ENCODE data around the gene PPFIBP1. TPM values are rescaled to one million over a fixed set of nuclear protein-coding genes. Genes with fewer than 3 reads are reported as not detected.
"Not testable (repeated sequence)": the region's sequence is repeated elsewhere in the genome, so short reads cannot be mapped to it uniquely, and the experiment has no call there.

Gene PPFIBP1
- total RNA-seq, 1 donor from 2014 or later = 133 TPM

- peak; percentile 39 for DNase-seq (ENCODE audit: low read depth, low spot score)
Observed at GRCh38 chr12:27703720-27704452, 179.9 kb downstream of the PPFIBP1 start.

- no peak for DNase-seq (ENCODE audit: low read depth, low spot score)
Observed at GRCh38 chr12:27705263-27705662, 181.3 kb downstream of the PPFIBP1 start.

- DNase-seq (ENCODE audit: low read depth, low spot score) = no peak
Observed at GRCh38 chr12:27707216-27707615, 183.2 kb downstream of the PPFIBP1 start.

GRCh38 chr12:27709212-27709931, 185.4 kb downstream of the PPFIBP1 start:
- no peak for DNase-seq (ENCODE audit: low read depth, low spot score)

GRCh38 chr12:27709932-27710591, 186.1 kb downstream of the PPFIBP1 start:
- DNase-seq (ENCODE audit: low read depth, low spot score) = no peak

- DNase-seq (ENCODE audit: low read depth, low spot score) = peak; percentile 78
Observed at GRCh38 chr12:27710592-27711316, 186.7 kb downstream of the PPFIBP1 start, which contains the start of gene MRPS35. TSS of gene MRPS35 (plus strand) at chr12:27710832. CDS start at chr12:27710844, 12 bp downstream.

GRCh38 chr12:27711317-27711682, 187.3 kb downstream of the PPFIBP1 start:
- no peak for DNase-seq (ENCODE audit: low read depth, low spot score)

- no peak for DNase-seq (ENCODE audit: low read depth, low spot score)
Observed at GRCh38 chr12:27711967-27712366, 188.0 kb downstream of the PPFIBP1 start.

GRCh38 chr12:27723212-27723611, 199.2 kb downstream of the PPFIBP1 start:
- DNase-seq (ENCODE audit: low read depth, low spot score) = no peak

- no peak for DNase-seq (ENCODE audit: low read depth, low spot score)
Observed at GRCh38 chr12:27730097-27730588, 206.1 kb downstream of the PPFIBP1 start.

GRCh38 chr12:27732281-27732680, 208.3 kb downstream of the PPFIBP1 start:
- DNase-seq (ENCODE audit: low read depth, low spot score) = no peak

GRCh38 chr12:27733052-27733656, 209.1 kb downstream of the PPFIBP1 start:
- no peak for DNase-seq (ENCODE audit: low read depth, low spot score)

GRCh38 chr12:27733791-27734190, 209.8 kb downstream of the PPFIBP1 start:
- DNase-seq (ENCODE audit: low read depth, low spot score) = no peak

GRCh38 chr12:27734321-27734720, 210.3 kb downstream of the PPFIBP1 start:
- DNase-seq (ENCODE audit: low read depth, low spot score) = not testable (repeated sequence)

GRCh38 chr12:27743601-27744000, 219.6 kb downstream of the PPFIBP1 start:
- DNase-seq (ENCODE audit: low read depth, low spot score) = no peak

Other genes starting within 250 kb of the PPFIBP1 start
- gene BMAL2, start 191.4 kb upstream of the PPFIBP1 start, total RNA-seq = 55.7 and 65.4 TPM in 2 replicates
- gene SMCO2, start 77.5 kb upstream of the PPFIBP1 start, total RNA-seq = 0.13 and 0.14 TPM in 2 replicates
- gene REP15, start 172.2 kb downstream of the PPFIBP1 start, total RNA-seq = 1.3 and 3.0 TPM in 2 replicates
- 47.8 and 54.3 TPM in 2 replicates for gene MRPS35, start 186.6 kb downstream of the PPFIBP1 start, total RNA-seq

Measured in pulmonary artery endothelial cell (primary cell).